Activated CD8-positive, alpha-beta memory T cell treated with anti-CD3 and anti-CD28 coated beads for 4 hours (primary cell): ENCODE measurements around the gene PRR23C.
"Not testable (repeated sequence)": the region's sequence is repeated elsewhere in the genome, so short reads cannot be mapped to it uniquely, and the experiment has no call there.

Experiments
- DNase-seq, 2 donors: peaks; one replicate each; pipeline ENCODE4 v3.0.0-alpha.2; 2020; ENCODE audit warnings: low read depth in 2 of 2

The PRR23C gene

GRCh38 chr3:139044366-139045210 is at the start of gene PRR23C:
Gene PRR23C, minus strand, starts transcription at chr3:139044892. Its CDS starts 272 bp downstream, at chr3:139044620.
- DNase-seq, result no peak

- no peak for DNase-seq
Measured at GRCh38 chr3:139093840-139094239, 49.1 kb upstream of the PRR23C start.

GRCh38 chr3:139088462-139089324 is 44.0 kb upstream of the PRR23C start:
- DNase-seq, result no peak

GRCh38 chr3:139087621-139088020 is 42.9 kb upstream of the PRR23C start:
- no peak for DNase-seq

- DNase-seq, result no peak
Measured at GRCh38 chr3:139084176-139084575, 39.5 kb upstream of the PRR23C start.

DNA sequence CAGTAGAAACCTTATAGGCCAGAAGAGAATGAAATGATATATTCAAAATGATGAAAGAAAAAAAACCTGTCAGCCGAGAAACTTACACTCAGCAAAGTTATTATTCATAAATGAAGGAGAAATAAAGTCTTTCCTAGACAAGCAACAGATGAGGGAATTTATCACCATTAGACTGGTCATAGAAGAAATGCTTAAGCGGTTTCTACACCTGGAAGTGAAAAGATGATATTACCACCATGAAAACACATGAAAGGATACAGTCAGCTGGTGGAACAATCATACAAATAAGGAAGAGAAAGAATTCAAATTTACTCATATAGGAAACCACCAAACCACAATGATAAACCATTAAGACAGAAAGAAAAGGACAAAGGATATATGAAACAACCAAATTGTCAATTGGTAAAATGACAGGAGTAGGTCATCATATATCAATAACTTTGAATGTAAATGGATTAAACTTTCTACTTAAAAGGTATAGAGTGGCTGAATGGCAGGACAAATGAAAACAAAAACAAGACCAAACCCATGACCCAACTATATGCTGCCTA is 29.9 kb upstream of the PRR23C start:
- no peak for DNase-seq

GRCh38 chr3:139062918-139063317 is 18.2 kb upstream of the PRR23C start:
- no peak for DNase-seq

- no peak for DNase-seq
Measured at GRCh38 chr3:139052802-139053600, 8.3 kb upstream of the PRR23C start.

GRCh38 chr3:139043554-139044365 is 932 bp downstream of the PRR23C start:
- DNase-seq, result no peak

- DNase-seq, result no peak
Measured at GRCh38 chr3:139037478-139037877, 7.2 kb downstream of the PRR23C start.

- DNase-seq, result no peak
Measured at GRCh38 chr3:139032326-139033002, 12.2 kb downstream of the PRR23C start.

- not testable (repeated sequence) for DNase-seq
Measured at GRCh38 chr3:139030576-139030975, 14.1 kb downstream of the PRR23C start.

- DNase-seq, result no peak
Measured at GRCh38 chr3:139024968-139025367, 19.7 kb downstream of the PRR23C start.

GRCh38 chr3:139020868-139021234 is 23.8 kb downstream of the PRR23C start, which contains the start of gene PRR23B:
Gene PRR23B, minus strand, starts transcription at chr3:139020926. Its CDS starts 265 bp downstream, at chr3:139020661.
- DNase-seq, result no peak

DNA sequence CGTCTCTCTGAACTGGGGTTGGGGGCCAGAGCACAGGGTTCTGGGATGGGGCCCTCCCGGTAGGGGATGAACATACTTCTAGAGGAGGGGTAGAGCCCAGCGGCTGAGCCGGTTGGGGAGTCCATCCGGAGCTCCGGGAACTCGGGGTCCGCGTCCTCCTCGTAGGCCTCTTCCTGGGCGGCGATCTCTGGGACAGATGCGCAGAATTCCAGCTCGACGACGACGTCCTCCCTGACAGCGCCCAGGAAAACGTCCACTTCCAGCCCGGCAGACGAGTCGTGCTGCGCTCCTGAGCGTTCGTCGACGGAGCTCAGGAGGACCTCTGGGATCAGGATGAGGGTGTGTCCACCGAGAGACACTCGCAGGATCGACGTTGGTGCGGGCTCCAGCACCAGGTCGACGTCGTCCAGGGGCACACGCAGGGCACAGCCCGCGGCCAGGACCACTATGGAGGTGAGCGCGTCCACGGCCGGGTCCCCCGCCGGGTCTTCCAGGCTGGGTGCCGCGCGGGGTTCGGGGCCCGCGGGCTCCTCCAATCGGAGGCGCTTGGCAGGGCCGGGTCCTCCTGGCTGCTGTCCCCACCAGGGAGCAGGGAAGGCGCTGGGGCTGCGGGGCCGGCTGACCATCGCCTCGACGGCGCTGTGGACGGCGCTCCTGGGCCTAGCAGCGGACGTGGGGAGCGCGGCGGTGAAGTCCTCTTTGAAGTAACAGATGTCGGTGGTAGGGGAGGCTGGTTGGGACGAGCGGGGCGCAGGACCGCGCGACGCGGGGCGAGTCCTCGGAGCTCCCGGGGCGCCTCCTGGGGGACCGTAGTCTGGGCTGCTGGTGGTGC is 24.4 kb downstream of the PRR23C start:
- DNase-seq, result no peak

- no peak for DNase-seq
Measured at GRCh38 chr3:139016430-139017048, 28.2 kb downstream of the PRR23C start.

- DNase-seq, result no peak
Measured at GRCh38 chr3:139006051-139006716, 38.5 kb downstream of the PRR23C start, which contains the start of gene PRR23A. Gene PRR23A, minus strand, starts transcription at chr3:139006268. Its CDS starts 0 bp downstream, at chr3:139006268.
